ENCODE measurements around the gene WDR86. TPM values are rescaled to one million over a fixed set of nuclear protein-coding genes. Genes with fewer than 3 reads are reported as not detected.

WDR86 gene
- total RNA-seq, 1 experiment from 2014 or later, result 24.4 TPM

DNA sequence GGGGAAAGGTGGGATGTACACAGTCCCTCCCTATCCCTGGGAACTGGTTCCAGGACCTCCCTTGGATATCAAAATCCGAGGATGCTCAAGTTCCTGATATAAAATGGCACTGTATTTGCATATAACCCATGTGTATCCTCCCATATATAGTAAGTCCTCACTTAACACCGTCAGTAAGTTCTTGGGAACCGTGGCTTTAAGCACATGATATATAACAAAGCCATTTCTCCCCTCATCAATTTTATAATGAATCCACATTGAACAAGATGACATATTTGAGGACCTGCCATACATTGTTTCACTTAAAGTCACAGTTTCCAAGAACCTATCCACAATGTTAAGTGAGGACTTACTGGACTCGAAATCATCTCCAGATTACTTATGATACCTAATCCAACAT is 24.7 kb upstream of the WDR86 start (continued):
- TF ChIP-seq GRHL2 (CRISPR knock-in tag; IDR thresholded peaks at IDR 0.05; ENCODE audit: insufficient replicate concordance, severe bottlenecking) (no peak), PRDM15 (CRISPR knock-in tag; IDR thresholded peaks at IDR 0.05) (no peak), ZNF416 (CRISPR knock-in tag; IDR thresholded peaks at IDR 0.05) (no peak), JAZF1 (CRISPR knock-in tag; IDR thresholded peaks at IDR 0.05) (no peak)
- TF ChIP-seq, protein P1, sequence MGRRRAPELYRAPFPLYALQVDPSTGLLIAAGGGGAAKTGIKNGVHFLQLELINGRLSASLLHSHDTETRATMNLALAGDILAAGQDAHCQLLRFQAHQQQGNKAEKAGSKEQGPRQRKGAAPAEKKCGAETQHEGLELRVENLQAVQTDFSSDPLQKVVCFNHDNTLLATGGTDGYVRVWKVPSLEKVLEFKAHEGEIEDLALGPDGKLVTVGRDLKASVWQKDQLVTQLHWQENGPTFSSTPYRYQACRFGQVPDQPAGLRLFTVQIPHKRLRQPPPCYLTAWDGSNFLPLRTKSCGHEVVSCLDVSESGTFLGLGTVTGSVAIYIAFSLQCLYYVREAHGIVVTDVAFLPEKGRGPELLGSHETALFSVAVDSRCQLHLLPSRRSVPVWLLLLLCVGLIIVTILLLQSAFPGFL (CRISPR knock-in tag; IDR thresholded peaks at IDR 0.05; ENCODE audit: borderline replicate concordance), result no peak

GRCh38 chr7:151433721-151434400 is 24.0 kb upstream of the WDR86 start:
- H3K4me3 Mint-ChIP-seq, result no peak overlapping the region
- no peak overlapping the region for H3K27ac Mint-ChIP-seq
- ChIA-PET POLR2A (no interaction called here), CTCF (interaction anchor here (1.5 kb wide), 1 partner anchor 15 kb away, joined by 3 read pairs; no protein-coding TSS in a partner anchor)
- H3K9me3 Mint-ChIP-seq, result no peaks in the 10 kb centered on the region
- no peak for ATAC-seq
- no peak for DNase-seq (ENCODE audit: low spot score)
- H3K27me3 Mint-ChIP-seq (ENCODE audit: low read depth), result peaks cover 4% of the 10 kb centered on the region
- H3K36me3 Mint-ChIP-seq, result no peaks in the 10 kb centered on the region
- peaks cover 27% of the 10 kb centered on the region for H3K4me1 Mint-ChIP-seq
- no peak for TF ChIP-seq GTF2I (CRISPR knock-in tag; conservative IDR thresholded peaks at IDR 0.05)
- no peak for TF ChIP-seq ZMAT4 (CRISPR knock-in tag; IDR thresholded peaks at IDR 0.05)
- no peak for TF ChIP-seq USF2 (CRISPR knock-in tag; IDR thresholded peaks at IDR 0.05)
- TF ChIP-seq, protein P2, sequence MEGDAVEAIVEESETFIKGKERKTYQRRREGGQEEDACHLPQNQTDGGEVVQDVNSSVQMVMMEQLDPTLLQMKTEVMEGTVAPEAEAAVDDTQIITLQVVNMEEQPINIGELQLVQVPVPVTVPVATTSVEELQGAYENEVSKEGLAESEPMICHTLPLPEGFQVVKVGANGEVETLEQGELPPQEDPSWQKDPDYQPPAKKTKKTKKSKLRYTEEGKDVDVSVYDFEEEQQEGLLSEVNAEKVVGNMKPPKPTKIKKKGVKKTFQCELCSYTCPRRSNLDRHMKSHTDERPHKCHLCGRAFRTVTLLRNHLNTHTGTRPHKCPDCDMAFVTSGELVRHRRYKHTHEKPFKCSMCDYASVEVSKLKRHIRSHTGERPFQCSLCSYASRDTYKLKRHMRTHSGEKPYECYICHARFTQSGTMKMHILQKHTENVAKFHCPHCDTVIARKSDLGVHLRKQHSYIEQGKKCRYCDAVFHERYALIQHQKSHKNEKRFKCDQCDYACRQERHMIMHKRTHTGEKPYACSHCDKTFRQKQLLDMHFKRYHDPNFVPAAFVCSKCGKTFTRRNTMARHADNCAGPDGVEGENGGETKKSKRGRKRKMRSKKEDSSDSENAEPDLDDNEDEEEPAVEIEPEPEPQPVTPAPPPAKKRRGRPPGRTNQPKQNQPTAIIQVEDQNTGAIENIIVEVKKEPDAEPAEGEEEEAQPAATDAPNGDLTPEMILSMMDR (IDR thresholded peaks at IDR 0.05), result no peak
- TF ChIP-seq ZBTB21 (CRISPR knock-in tag; IDR thresholded peaks at IDR 0.05; ENCODE audit: borderline replicate concordance), result no peak
- TF ChIP-seq NFYB (CRISPR knock-in tag; conservative IDR thresholded peaks at IDR 0.05; ENCODE audit: low read depth), result no peak
- no peak for TF ChIP-seq FOXP1 (CRISPR knock-in tag; IDR thresholded peaks at IDR 0.05; ENCODE audit: borderline replicate concordance)
- no peak for TF ChIP-seq ZNF263 (CRISPR knock-in tag; IDR thresholded peaks at IDR 0.05; ENCODE audit: low read depth)
- TF ChIP-seq EMX1 (CRISPR knock-in tag; IDR thresholded peaks at IDR 0.05), result no peak
- TF ChIP-seq, protein P3, sequence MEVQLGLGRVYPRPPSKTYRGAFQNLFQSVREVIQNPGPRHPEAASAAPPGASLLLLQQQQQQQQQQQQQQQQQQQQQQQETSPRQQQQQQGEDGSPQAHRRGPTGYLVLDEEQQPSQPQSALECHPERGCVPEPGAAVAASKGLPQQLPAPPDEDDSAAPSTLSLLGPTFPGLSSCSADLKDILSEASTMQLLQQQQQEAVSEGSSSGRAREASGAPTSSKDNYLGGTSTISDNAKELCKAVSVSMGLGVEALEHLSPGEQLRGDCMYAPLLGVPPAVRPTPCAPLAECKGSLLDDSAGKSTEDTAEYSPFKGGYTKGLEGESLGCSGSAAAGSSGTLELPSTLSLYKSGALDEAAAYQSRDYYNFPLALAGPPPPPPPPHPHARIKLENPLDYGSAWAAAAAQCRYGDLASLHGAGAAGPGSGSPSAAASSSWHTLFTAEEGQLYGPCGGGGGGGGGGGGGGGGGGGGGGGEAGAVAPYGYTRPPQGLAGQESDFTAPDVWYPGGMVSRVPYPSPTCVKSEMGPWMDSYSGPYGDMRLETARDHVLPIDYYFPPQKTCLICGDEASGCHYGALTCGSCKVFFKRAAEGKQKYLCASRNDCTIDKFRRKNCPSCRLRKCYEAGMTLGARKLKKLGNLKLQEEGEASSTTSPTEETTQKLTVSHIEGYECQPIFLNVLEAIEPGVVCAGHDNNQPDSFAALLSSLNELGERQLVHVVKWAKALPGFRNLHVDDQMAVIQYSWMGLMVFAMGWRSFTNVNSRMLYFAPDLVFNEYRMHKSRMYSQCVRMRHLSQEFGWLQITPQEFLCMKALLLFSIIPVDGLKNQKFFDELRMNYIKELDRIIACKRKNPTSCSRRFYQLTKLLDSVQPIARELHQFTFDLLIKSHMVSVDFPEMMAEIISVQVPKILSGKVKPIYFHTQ (CRISPR knock-in tag; IDR thresholded peaks at IDR 0.05), result no peak
- TF ChIP-seq, protein P4, sequence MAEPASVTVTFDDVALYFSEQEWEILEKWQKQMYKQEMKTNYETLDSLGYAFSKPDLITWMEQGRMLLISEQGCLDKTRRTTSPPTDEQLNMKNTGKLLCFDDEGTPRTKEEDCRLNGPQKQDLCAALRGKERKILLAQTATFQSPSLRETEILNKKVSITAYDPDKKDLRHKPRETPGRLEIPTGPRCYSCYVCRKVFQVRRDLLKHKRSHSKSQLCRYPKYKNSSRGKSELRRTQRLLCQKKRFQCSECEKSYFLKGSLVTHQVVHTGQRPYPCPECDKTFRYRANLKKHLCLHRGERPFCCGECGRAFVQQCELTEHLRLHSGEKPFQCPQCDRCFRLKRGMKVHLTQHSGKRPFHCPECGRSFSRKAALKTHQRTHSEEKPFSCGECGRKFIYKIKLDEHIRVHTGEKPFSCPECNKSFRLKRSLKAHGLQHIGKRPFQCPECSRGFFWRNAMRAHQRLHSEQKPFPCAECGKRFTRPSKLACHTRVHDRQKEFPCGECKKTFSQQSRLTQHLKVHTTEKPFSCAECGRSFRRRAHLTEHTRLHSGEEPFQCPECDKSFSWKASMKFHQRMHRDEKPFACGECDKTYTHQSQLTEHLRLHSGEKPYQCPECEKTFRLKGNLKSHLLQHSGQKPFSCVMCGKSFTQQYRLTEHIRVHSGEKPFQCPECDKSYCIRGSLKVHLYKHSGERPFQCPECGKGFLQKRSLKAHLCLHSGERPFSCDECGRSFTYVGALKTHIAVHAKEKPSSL (CRISPR knock-in tag; conservative IDR thresholded peaks at IDR 0.05), result no peak
- no peak for TF ChIP-seq ZNF396 (CRISPR knock-in tag; IDR thresholded peaks at IDR 0.05; ENCODE audit: borderline replicate concordance)
- TF ChIP-seq NR3C1 (CRISPR knock-in tag; conservative IDR thresholded peaks at IDR 0.05; ENCODE audit: low read depth), result no peak
- TF ChIP-seq SMAD4 (CRISPR knock-in tag; IDR thresholded peaks at IDR 0.05), result no peak
- TF ChIP-seq ESRRA (CRISPR knock-in tag; IDR thresholded peaks at IDR 0.05; ENCODE audit: borderline replicate concordance), result no peak
- TF ChIP-seq JUN (CRISPR knock-in tag; IDR thresholded peaks at IDR 0.05), result no peak
- no peak for TF ChIP-seq CBFB (CRISPR knock-in tag; IDR thresholded peaks at IDR 0.05; ENCODE audit: low read depth)
